ENCODE results near the gene STAT6.

GRCh38 chr12:57092529-57092862 lies 18.7 kb downstream of the STAT6 start:
- TF ChIP-seq CTCF (IDR thresholded peaks at IDR 0.05) = no peak
- TF ChIP-seq POLR2A (IDR thresholded peaks at IDR 0.05) = no peak

Data from heart left ventricle (tissue), 13 donors.